SH-SY5Y (cell line): ENCODE data around the gene RCBTB1.

Experiments
- GATA2 ChIP-seq: IDR thresholded peaks from 2 replicates; pipeline ENCODE4 v1.6.1; 2011; ENCODE audit warnings: mild to moderate bottlenecking, low read depth, low read length
- GATA3 ChIP-seq: IDR thresholded peaks from 2 replicates; pipeline ENCODE4 v1.6.1; 2011; ENCODE audit warnings: low read depth, mild to moderate bottlenecking, low read length, moderate library complexity

RCBTB1 gene

GRCh38 chr13:49546561-49546960, 38.8 kb downstream of the RCBTB1 start:
- no peak for TF ChIP-seq GATA2
- TF ChIP-seq GATA3: no peak

DNA sequence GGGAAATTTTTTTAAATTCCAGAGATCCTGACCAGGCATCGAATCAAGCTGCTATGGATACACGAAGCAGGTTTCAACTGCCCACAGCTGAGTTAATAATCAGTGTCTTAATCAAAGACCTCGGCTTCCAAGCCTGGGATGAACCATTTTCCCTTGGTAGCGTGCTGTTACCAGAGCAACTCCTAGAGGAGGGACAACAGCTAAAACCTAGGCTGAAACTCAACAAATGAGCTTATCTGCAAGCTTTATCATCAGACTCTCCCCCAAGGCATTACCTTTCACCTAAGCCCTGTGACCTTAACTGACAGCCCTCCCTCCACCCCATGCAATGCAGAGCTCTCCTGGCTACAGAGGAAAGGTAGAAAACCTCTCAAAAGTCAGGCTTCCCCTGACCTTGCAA, 39.7 kb downstream of the RCBTB1 start:
- TF ChIP-seq GATA2 (no peak), GATA3 (no peak)

GRCh38 chr13:49543656-49544055, 41.7 kb downstream of the RCBTB1 start:
- TF ChIP-seq GATA3 (no peak), GATA2 (no peak)

- TF ChIP-seq GATA2: no peak
- TF ChIP-seq GATA3: no peak
These were observed 44.8 kb downstream of the RCBTB1 start for GRCh38 chr13:49540552-49540951.

GRCh38 chr13:49539746-49540145, 45.6 kb downstream of the RCBTB1 start:
- TF ChIP-seq GATA2 (no peak), GATA3 (no peak)

GRCh38 chr13:49539313-49539712, 46.0 kb downstream of the RCBTB1 start:
- no peak for TF ChIP-seq GATA2
- TF ChIP-seq GATA3: no peak

DNA sequence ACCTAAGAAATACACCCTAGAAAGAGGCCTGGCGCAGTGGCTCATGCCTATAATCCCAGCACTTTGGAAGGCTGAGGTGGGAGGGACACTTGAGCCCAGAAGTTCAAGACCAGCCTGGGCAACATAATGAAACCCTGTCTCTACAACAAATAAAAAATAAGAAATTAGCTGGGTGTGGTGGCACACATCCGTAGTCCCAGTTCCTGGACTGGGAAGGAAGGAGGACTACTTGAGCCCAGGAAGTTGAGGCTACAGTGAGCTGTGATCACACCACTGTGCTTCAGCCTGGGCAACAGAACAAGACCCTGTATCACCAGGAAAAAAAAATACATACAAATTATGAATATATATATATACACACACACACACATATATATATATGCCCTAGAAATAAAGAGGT, 47.0 kb downstream of the RCBTB1 start:
- TF ChIP-seq GATA3: no peak
- TF ChIP-seq GATA2: no peak

- TF ChIP-seq GATA2: no peak
- no peak for TF ChIP-seq GATA3
These were observed 49.0 kb downstream of the RCBTB1 start for GRCh38 chr13:49536144-49536873.

DNA sequence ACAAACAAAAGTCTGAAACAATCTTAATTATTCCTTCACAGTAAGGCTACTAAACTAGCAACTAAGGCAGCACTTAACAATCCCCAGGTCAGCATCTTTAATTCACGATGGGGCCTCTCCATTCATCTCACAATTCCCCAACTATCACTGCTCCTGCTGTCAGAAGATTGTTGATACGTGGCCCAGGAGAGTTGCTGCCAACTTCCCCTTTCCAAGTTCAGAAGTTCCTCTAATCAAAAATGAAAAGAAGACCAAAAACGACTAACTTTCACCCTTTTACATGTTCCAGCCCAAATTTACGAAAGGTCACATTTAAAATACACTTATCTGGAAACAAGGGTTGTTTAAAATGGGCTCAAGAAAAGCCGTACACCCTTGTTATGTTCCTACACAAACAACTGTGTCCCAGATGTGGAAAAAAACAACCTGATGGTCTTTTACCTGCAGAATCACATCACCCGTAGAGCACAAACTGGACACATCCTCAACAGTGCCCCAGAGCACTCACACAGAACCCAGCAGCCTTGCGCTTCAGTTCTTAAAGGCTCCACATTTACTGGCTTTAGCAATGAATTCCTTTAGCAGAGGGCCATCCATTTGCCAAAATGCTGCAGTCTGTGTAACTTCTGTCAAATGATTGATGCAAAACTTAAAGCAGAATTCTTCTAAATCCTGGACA, 51.6 kb downstream of the RCBTB1 start:
- TF ChIP-seq GATA2: no peak

DNA sequence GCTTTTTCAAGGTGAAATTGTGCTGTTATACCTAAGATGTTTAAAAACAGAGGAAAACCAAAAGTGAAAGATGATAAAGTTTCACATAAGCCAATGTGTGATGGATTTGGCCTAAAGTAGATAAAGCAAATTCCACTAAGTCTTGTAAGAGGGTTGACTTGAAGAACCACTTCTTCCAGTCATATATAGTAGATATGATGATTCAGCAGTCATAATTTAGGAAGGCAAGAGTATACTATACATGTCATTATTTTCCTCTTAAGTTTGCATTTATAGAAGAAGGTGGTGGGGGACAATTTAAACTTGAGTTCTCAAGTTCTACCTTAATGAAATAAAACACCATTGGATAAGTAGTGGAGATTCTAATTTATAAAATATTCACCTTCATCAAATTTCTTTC, 52.3 kb downstream of the RCBTB1 start:
- TF ChIP-seq GATA2 (no peak), GATA3 (no peak)

- TF ChIP-seq GATA2 (no peak), GATA3 (no peak)
These were observed 52.8 kb downstream of the RCBTB1 start for GRCh38 chr13:49532593-49532992.

DNA sequence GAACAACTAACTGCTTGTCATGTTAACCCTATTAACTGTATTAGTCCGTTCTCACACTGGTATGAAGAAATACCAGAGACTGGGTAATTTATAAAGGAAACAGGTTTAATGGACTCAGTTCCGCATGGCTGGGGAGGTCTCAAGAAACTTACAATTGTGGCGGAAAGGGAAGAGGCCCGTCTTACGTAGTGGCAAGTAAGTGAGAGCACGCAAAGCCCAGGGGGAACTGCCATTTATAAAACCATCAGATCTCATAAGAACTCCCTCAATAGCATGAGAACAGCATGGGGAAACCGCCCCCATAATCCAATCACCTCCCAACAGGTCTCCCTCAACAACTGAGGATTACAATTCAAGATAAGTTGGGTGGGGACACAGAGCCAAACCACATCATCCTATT, 54.9 kb downstream of the RCBTB1 start:
- no peak for TF ChIP-seq GATA3
- TF ChIP-seq GATA2: no peak

- TF ChIP-seq GATA3: no peak
These were observed 57.2 kb downstream of the RCBTB1 start for GRCh38 chr13:49528161-49528560.

GRCh38 chr13:49527123-49527522, 58.2 kb downstream of the RCBTB1 start:
- TF ChIP-seq GATA3 (no peak), GATA2 (no peak)

DNA sequence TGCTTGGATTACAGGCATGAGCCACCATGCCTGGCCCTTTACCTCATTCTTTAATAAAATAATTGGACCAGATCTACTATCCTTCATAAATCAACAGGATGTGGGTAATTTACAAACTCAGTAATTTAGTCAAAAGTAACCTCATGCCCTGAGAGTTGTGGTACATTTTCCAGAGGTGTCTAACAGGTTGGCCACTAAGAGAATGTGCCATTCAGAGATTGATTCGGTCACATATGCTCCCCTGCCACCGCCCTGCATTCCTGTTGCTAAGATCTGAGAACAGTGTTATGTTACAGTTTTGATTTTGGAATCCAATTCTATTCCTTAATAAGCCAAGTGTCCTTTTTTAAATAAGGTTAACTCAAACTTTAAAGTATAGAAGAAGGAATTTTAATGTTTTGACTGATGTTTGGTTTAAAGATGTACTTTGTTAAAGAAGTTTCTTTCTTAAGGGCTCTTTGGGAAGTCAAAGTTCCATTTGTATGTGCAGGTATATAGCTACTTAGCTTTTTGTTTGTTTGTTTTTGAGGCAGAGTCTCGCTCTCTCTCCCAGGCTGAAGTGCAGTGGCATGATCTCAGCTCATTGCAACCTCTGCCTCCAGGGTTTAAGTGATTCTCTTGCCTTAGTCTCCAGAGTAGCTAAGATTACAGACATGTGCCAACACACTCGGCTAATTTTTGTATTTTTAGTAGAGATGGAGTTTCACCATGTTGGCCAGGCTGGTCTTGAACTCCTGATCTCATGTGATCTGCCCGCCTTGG, 60.4 kb downstream of the RCBTB1 start:
- TF ChIP-seq GATA3 (no peak), GATA2 (no peak)

DNA sequence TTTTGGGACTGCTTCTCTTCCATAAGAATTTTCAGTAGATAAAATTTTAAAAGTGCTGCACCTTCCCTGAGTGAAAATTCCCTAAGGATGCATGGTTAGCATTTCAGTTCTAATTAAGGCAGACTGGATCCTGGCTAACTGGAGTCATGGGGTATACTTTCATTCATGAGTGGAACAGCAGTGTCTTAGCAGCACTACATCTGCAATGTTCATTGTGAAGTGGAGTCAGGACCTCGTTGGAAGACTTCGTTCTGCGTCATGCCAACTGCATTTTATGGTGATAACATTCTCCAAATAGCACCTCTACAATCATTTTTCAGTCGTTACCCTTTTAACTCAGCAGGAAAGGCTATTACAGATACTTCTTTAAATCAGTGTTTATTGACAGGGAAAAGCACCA, 64.1 kb downstream of the RCBTB1 start:
- no peak for TF ChIP-seq GATA2
- TF ChIP-seq GATA3: no peak
